MCF 10A (cell line): ENCODE results near the gene SH3BP5. TPM values are rescaled to one million over a fixed set of nuclear protein-coding genes. Genes with fewer than 3 reads are reported as not detected.

ENCODE experiments used
- BruUV-seq: library from RNA; stranded (reverse); fragments of 400-500 nt; replicated peaks from 2 replicates; lab custom pipeline; 2021; lab: Mats Ljungman, UMichigan
- CTCF ChIA-PET: fragments of 300-600 bp; sonication (Branson Sonifier 250); formaldehyde crosslinking; extraction: SDS; loops from one replicate; lab custom pipeline; 2021; ENCODE audit warnings: antibody characterized with exemption, inconsistent platforms; lab: Yijun Ruan, JAX
- POLR2A ChIA-PET: fragments of 300-600, 350-650 bp; sonication (Branson Sonifier 250); formaldehyde crosslinking; extraction: SDS; loops from one replicate; lab custom pipeline; 2020; ENCODE audit warnings: antibody characterized with exemption, inconsistent platforms; lab: Yijun Ruan, JAX
- DNase-seq: peaks from one replicate; pipeline ENCODE4 v3.0.0-alpha.2; 2018; ENCODE audit not compliant: unreplicated experiment
- H3K27ac Mint-ChIP-seq: one replicate; pipeline ENCODE4 v1.8.0; 2022; ENCODE audit warnings: mild to moderate bottlenecking, low read depth, mixed read lengths; ENCODE audit not compliant: unreplicated experiment
- H3K27me3 Mint-ChIP-seq: one replicate; pipeline ENCODE4 v1.8.0; 2022; ENCODE audit warnings: mixed read lengths; ENCODE audit not compliant: insufficient read depth, unreplicated experiment
- H3K36me3 Mint-ChIP-seq: one replicate; pipeline ENCODE4 v1.8.0; 2022; ENCODE audit warnings: mild to moderate bottlenecking, moderate library complexity, mixed read lengths; ENCODE audit not compliant: insufficient read depth, unreplicated experiment
- H3K4me1 Mint-ChIP-seq: one replicate; pipeline ENCODE4 v1.8.0; 2022; ENCODE audit warnings: mixed read lengths; ENCODE audit not compliant: insufficient read depth, unreplicated experiment
- H3K4me3 Mint-ChIP-seq: one replicate; pipeline ENCODE4 v1.8.0; 2022; ENCODE audit warnings: mild to moderate bottlenecking, moderate library complexity, mixed read lengths; ENCODE audit not compliant: unreplicated experiment
- H3K9me3 Mint-ChIP-seq: one replicate; pipeline ENCODE4 v1.8.0; 2022; ENCODE audit warnings: mixed read lengths; ENCODE audit not compliant: unreplicated experiment
- CTCF ChIP-seq: fragments of 200-600 bp; IDR thresholded peaks from one replicate; pipeline ENCODE4 v1.8.0; 2022; ENCODE audit warnings: antibody characterized with exemption, mild to moderate bottlenecking; ENCODE audit not compliant: unreplicated experiment
- intact Hi-C: fragments of 100-400 bp; cut with micrococcal nuclease; formaldehyde crosslinking; loops from 2 replicates; pipeline ENCODE4 v1.14.1; 2022
- total RNA-seq: library from RNA; stranded (reverse); gene quantifications from 2 replicates; pipeline ENCODE4 v1.2.3, GENCODE V29; 2022

SH3BP5 gene
- total RNA-seq, 1 experiment from 2014 or later: 8.8 TPM

- ChIA-PET CTCF (interaction anchor here (0.6 to 6.9 kb wide), 5 partner anchors 11 to 1320 kb away, joined by 3 to 41 read pairs (median 3); no protein-coding TSS in a partner anchor), POLR2A (interaction anchor here (1.0 to 1.1 kb wide), 3 partner anchors 10 to 38 kb away, joined by 3 to 4 read pairs (median 3); no protein-coding TSS in a partner anchor)
- no peaks in the 10 kb centered on the region for H3K9me3 Mint-ChIP-seq
- H3K36me3 Mint-ChIP-seq: no peaks in the 10 kb centered on the region
- peaks cover 10% of the 10 kb centered on the region for H3K4me1 Mint-ChIP-seq
- DNase-seq: no peak
- no TSS peak for BruUV-seq
- intact Hi-C loops: no loop called here
- H3K27me3 Mint-ChIP-seq: no peaks in the 10 kb centered on the region
- H3K27ac Mint-ChIP-seq: no peak overlapping the region
- no peak overlapping the region for H3K4me3 Mint-ChIP-seq
- no peak for TF ChIP-seq CTCF
Observed at GRCh38 chr3:15279671-15280402, 52.5 kb downstream of the SH3BP5 start.

- intact Hi-C loops: no loop called here
- peaks cover 4% of the 10 kb centered on the region for H3K4me1 Mint-ChIP-seq
- ChIA-PET POLR2A (interaction anchor here (0.7 to 1.1 kb wide), 3 partner anchors 9 to 39 kb away, joined by 3 to 4 read pairs (median 3); no protein-coding TSS in a partner anchor), CTCF (interaction anchor here (0.6 to 6.9 kb wide), 4 partner anchors 10 to 1321 kb away, joined by 3 to 41 read pairs (median 3); no protein-coding TSS in a partner anchor)
- H3K4me3 Mint-ChIP-seq: no peak overlapping the region
- no peak overlapping the region for H3K27ac Mint-ChIP-seq
- no TSS peak for BruUV-seq
- no peaks in the 10 kb centered on the region for H3K9me3 Mint-ChIP-seq
- no peak for TF ChIP-seq CTCF
- H3K27me3 Mint-ChIP-seq: no peaks in the 10 kb centered on the region
- no peak for DNase-seq
- H3K36me3 Mint-ChIP-seq: no peaks in the 10 kb centered on the region
Observed at GRCh38 chr3:15279205-15279604, 53.2 kb downstream of the SH3BP5 start.

GRCh38 chr3:15277861-15278500, 54.4 kb downstream of the SH3BP5 start:
- no TSS peak for BruUV-seq
- no peak for DNase-seq
- H3K36me3 Mint-ChIP-seq: no peaks in the 10 kb centered on the region
- H3K27ac Mint-ChIP-seq: no peak overlapping the region
- peaks cover 4% of the 10 kb centered on the region for H3K4me1 Mint-ChIP-seq
- no peak for TF ChIP-seq CTCF
- ChIA-PET POLR2A (no interaction called here), CTCF (interaction anchor here (0.6 to 6.9 kb wide), 3 partner anchors 9 to 13 kb away, joined by 3 to 41 read pairs (median 8); no protein-coding TSS in a partner anchor)
- H3K9me3 Mint-ChIP-seq: no peaks in the 10 kb centered on the region
- no peak overlapping the region for H3K4me3 Mint-ChIP-seq
- H3K27me3 Mint-ChIP-seq: no peaks in the 10 kb centered on the region
- intact Hi-C loops: no loop called here
